ENCODE results near the gene LGALS9. TPM values are rescaled to one million over a fixed set of nuclear protein-coding genes. Genes with fewer than 3 reads are reported as not detected.
A peak's percentile ranks its signal among the peaks of the same experiment; 100 is the strongest.
"Not testable (repeated sequence)": the region's sequence is repeated elsewhere in the genome, so short reads cannot be mapped to it uniquely, and the experiment has no call there.

LGALS9 gene
- total and polyA plus RNA-seq, 4 donors, result 19.8 to 228 (median 116) TPM

DNA sequence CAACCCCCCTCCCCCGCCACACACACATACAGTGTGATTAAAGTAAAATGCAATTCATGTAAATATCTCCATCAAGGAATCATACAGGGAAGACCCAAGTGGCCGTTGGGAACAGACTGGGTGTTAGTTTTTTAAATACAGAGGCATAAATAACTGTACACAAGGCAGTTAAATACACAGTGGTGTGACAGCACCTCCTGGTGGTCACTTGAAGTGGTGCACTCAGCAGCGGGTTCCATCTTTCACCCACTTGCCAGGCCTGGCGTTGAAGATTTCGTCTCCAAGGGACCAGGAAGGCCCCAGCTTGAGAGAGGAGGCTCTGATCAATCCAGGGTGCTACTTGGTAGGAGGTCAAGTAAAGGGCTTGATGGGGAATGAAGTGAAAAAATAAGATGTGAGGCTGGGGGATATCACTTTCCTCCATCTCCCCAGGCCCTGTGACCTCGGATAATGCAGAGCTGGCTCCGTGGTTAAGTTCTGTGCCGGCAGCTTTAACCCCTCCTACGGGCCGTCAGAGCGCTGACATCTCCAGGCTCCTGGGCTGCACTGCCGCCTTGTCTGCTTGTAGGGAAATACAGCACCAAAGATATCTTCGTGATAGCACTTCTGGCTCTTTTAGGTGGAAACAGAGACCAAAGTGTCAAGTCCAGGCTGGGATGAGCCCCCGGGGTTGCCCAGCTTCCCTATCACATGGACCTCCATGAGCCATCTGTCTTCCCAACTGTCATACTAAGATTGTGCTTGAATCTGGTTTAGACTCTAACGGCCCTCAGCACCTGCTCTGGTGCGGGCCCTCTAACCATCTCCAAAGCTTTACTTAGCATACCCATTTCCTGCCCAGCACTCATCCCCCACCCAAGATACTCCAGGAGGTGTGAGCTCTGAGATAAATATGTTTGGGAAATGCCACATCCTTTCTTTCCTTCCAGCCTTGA lies 20.7 kb downstream of the LGALS9 start:
- TF ChIP-seq, protein P1, sequence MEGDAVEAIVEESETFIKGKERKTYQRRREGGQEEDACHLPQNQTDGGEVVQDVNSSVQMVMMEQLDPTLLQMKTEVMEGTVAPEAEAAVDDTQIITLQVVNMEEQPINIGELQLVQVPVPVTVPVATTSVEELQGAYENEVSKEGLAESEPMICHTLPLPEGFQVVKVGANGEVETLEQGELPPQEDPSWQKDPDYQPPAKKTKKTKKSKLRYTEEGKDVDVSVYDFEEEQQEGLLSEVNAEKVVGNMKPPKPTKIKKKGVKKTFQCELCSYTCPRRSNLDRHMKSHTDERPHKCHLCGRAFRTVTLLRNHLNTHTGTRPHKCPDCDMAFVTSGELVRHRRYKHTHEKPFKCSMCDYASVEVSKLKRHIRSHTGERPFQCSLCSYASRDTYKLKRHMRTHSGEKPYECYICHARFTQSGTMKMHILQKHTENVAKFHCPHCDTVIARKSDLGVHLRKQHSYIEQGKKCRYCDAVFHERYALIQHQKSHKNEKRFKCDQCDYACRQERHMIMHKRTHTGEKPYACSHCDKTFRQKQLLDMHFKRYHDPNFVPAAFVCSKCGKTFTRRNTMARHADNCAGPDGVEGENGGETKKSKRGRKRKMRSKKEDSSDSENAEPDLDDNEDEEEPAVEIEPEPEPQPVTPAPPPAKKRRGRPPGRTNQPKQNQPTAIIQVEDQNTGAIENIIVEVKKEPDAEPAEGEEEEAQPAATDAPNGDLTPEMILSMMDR (IDR thresholded peaks at IDR 0.05; ENCODE audit: control extremely low read depth, extremely low read depth), result peak; percentile 67
- Histone ChIP-seq H3K27ac (ENCODE audit: low read depth in 1 of 2, low read length in 1 of 2) (no peak overlapping the region), H3K27me3 (ENCODE audit: control insufficient read depth in 3 of 3, insufficient read depth in 3 of 3, low read length in 2 of 3) (no peaks in the 10 kb centered on the region), H3K9ac (ENCODE audit: insufficient read depth in 1 of 2, low read length in 2 of 2) (no peak overlapping the region), H3K4me3 (no peak overlapping the region), H3K36me3 (ENCODE audit: control insufficient read depth in 4 of 4, insufficient read depth in 4 of 4, low read length in 4 of 4) (peaks cover 0 to 10% (median 0%) of the 10 kb centered on the region in 4 donors), H3K9me3 (ENCODE audit: control insufficient read depth in 4 of 4, insufficient read depth in 3 of 4, low read length in 3 of 4) (no peaks in the 10 kb centered on the region), H3K4me1 (ENCODE audit: control insufficient read depth in 5 of 5, insufficient read depth in 5 of 5, low read length in 5 of 5) (peaks cover 0 to 1% (median 0%) of the 10 kb centered on the region in 5 donors)
- 49 to 53% methylated on average over 16 of the region's 16 CpGs for WGBS, 2 donors
- ATAC-seq (ENCODE audit: insufficient read depth, low FRiP score), result peak; percentile 63
- peak; percentile 42 to 61 (median 53) for DNase-seq

DNA sequence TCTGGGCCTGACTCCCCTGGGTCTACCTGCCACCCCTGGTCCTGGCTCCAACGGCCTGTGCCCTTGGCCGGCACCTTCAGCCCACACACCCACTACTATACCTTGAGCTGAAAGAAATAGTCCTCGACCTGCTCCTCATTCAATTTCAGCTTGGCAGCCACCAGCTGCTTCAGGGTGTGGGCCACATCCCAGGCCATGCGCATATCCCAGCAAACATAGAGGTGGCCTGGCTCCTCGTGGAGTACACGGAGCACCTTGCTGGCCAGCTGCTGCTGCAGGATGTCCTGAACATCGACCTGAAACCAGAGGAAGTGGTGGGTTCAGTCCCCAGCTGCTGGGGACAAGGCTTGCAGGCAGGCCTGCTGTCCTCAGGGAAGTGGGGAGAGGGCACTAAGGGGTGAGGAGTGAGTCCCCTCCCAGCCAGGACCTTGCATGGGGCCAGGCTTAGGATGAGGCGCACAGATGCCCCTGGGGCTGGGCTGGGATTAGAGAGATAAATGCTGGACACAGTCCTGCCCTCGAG lies 22.5 kb downstream of the LGALS9 start:
- not testable (repeated sequence) for H3K4me3 ChIP-seq, DNase-seq
- 78 to 80% methylated on average over 8 to 9 of the region's 9 CpGs for WGBS, 2 donors

DNA sequence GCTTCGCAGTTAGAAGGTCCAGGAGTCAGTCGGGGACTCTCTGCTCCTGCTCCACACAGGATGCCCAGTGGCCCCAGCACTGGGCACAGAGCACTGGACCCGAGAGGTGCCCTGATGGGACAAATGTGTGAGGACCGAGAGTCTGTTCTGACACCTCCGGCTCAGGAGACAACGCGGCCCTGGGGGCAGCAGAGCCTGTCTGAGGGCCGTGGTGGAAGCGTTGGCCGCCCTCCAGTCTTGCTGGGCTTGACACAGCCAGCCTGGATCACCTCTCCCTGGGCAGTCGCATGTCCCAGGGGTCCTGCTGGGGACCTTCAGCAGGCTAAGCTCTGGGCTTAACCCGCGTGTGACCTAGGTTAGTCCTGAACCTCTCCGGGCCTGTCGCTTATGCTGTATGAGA lies 23.1 kb downstream of the LGALS9 start:
- TF ChIP-seq, protein P1 (IDR thresholded peaks at IDR 0.05; ENCODE audit: control extremely low read depth, extremely low read depth), result no peak

More for the DNA sequence above, 22.5 kb downstream of the LGALS9 start:
- H3K36me3 ChIP-seq (ENCODE audit: control insufficient read depth in 4 of 4, insufficient read depth in 4 of 4, low read length in 4 of 4); H3K4me1 ChIP-seq (ENCODE audit: control insufficient read depth in 5 of 5, insufficient read depth in 5 of 5, low read length in 5 of 5); ATAC-seq (ENCODE audit: insufficient read depth, low FRiP score); H3K9me3 ChIP-seq (ENCODE audit: control insufficient read depth in 4 of 4, insufficient read depth in 3 of 4, low read length in 3 of 4); H3K27ac ChIP-seq (ENCODE audit: low read depth in 1 of 2, low read length in 1 of 2); H3K27me3 ChIP-seq (ENCODE audit: control insufficient read depth in 3 of 3, insufficient read depth in 3 of 3, low read length in 2 of 3); H3K9ac ChIP-seq (ENCODE audit: insufficient read depth in 1 of 2, low read length in 2 of 2): not testable (repeated sequence)

More for the DNA sequence above, 23.1 kb downstream of the LGALS9 start:
- WGBS, 2 donors, result 92 to 94% methylated on average over 15 of the region's 15 CpGs
- H3K9ac ChIP-seq (ENCODE audit: insufficient read depth in 1 of 2, low read length in 2 of 2), result no peak overlapping the region
- peaks cover 0 to 1% (median 0%) of the 10 kb centered on the region in 4 donors for H3K36me3 ChIP-seq (ENCODE audit: control insufficient read depth in 4 of 4, insufficient read depth in 4 of 4, low read length in 4 of 4)
- H3K27ac ChIP-seq (ENCODE audit: low read depth in 1 of 2, low read length in 1 of 2), result no peak overlapping the region
- no peaks in the 10 kb centered on the region for H3K4me1 ChIP-seq (ENCODE audit: control insufficient read depth in 5 of 5, insufficient read depth in 5 of 5, low read length in 5 of 5)
- H3K27me3 ChIP-seq (ENCODE audit: control insufficient read depth in 3 of 3, insufficient read depth in 3 of 3, low read length in 2 of 3), result no peaks in the 10 kb centered on the region
- no peak for DNase-seq
- no peaks in the 10 kb centered on the region for H3K9me3 ChIP-seq (ENCODE audit: control insufficient read depth in 4 of 4, insufficient read depth in 3 of 4, low read length in 3 of 4)
- no peak overlapping the region for H3K4me3 ChIP-seq
- no peak for ATAC-seq (ENCODE audit: insufficient read depth, low FRiP score)

Data from lung (tissue), 12 donors.